GM21381 (cell line): ENCODE measurements around the gene MMP8.
"Not testable (repeated sequence)": the region's sequence is repeated elsewhere in the genome, so short reads cannot be mapped to it uniquely, and the experiment has no call there.

Experiments
- ATAC-seq: cut with Tn5 transposase; IDR thresholded peaks from one replicate; pipeline ENCODE4 v1.9.1; 2021; ENCODE audit warnings: mild to moderate bottlenecking, moderate library complexity; ENCODE audit not compliant: unreplicated experiment

Gene MMP8

GRCh38 chr11:102724904-102725500, at the start of gene MMP8:
Gene MMP8 (minus strand): TSS chr11:102724954. CDS start chr11:102724855, 99 bp downstream.
- no peak for ATAC-seq

- ATAC-seq = no peak
These were observed 48.6 kb upstream of the MMP8 start for GRCh38 chr11:102773386-102773785.

- ATAC-seq = no peak
These were observed 46.6 kb upstream of the MMP8 start for GRCh38 chr11:102771351-102771750.

- ATAC-seq = no peak
These were observed 45.4 kb upstream of the MMP8 start for GRCh38 chr11:102770191-102770590.

- ATAC-seq = no peak
These were observed 43.0 kb upstream of the MMP8 start for GRCh38 chr11:102767800-102768199.

- ATAC-seq = no peak
These were observed 38.7 kb upstream of the MMP8 start for GRCh38 chr11:102763440-102763839.

- no peak for ATAC-seq
These were observed 37.6 kb upstream of the MMP8 start for GRCh38 chr11:102762361-102762767.

- no peak for ATAC-seq
These were observed 37.0 kb upstream of the MMP8 start for GRCh38 chr11:102761646-102762238.

GRCh38 chr11:102760344-102761035, 35.7 kb upstream of the MMP8 start:
- ATAC-seq = no peak

GRCh38 chr11:102757823-102758549, 33.2 kb upstream of the MMP8 start:
- ATAC-seq = no peak

GRCh38 chr11:102753267-102753666, 28.5 kb upstream of the MMP8 start:
- no peak for ATAC-seq

GRCh38 chr11:102751673-102752072, 26.9 kb upstream of the MMP8 start:
- ATAC-seq = no peak

- ATAC-seq = no peak
These were observed 24.5 kb upstream of the MMP8 start for GRCh38 chr11:102749101-102749722.

GRCh38 chr11:102746746-102747578, 22.2 kb upstream of the MMP8 start:
- not testable (repeated sequence) for ATAC-seq

GRCh38 chr11:102734650-102735049, 9.9 kb upstream of the MMP8 start:
- no peak for ATAC-seq

GRCh38 chr11:102733232-102733875, 8.6 kb upstream of the MMP8 start:
- peak; percentile 87 for ATAC-seq

- not testable (repeated sequence) for ATAC-seq
These were observed 6.2 kb upstream of the MMP8 start for GRCh38 chr11:102730944-102731343.

GRCh38 chr11:102729849-102730815, 5.4 kb upstream of the MMP8 start:
- no peak for ATAC-seq

- no peak for ATAC-seq
These were observed 3.1 kb upstream of the MMP8 start for GRCh38 chr11:102727890-102728289.
